HL-60 (cell line): ENCODE results near the gene HRAS.
A peak's percentile ranks its signal among the peaks of the same experiment; 100 is the strongest.

Source experiments
- DNase-seq, 2 experiments: peaks; one replicate each; pipeline ENCODE4 v3.0.0-alpha.2; 2010 to 2020; ENCODE audit warnings: low read depth in 1 of 2, low spot score in 1 of 2
- H3K27ac ChIP-seq: fragments of 250-450 bp; sonication (Bioruptor Pico); replicated peaks from 2 replicates; pipeline ENCODE4 v1.5.1; 2020; ENCODE audit warnings: mild to moderate bottlenecking, moderate library complexity
- H3K27me3 ChIP-seq: fragments of 250-450 bp; sonication (Bioruptor Pico); 2 replicates; pipeline ENCODE4 v1.5.1; 2021; ENCODE audit warnings: mild to moderate bottlenecking, moderate library complexity; ENCODE audit not compliant: insufficient read depth, poor library complexity, severe bottlenecking
- H3K4me3 ChIP-seq: replicated peaks from 2 replicates; pipeline ENCODE4 v1.5.1; 2011; ENCODE audit warnings: mild to moderate bottlenecking, control low read depth, low read length; ENCODE audit not compliant: insufficient read depth
- GABPA ChIP-seq: IDR thresholded peaks from 2 replicates; pipeline ENCODE4 v1.6.1; 2012; ENCODE audit warnings: low read depth
- POLR2AphosphoS5 ChIP-seq: IDR thresholded peaks from 2 replicates; pipeline ENCODE4 v1.6.1; 2012; ENCODE audit warnings: low read depth
- REST ChIP-seq: IDR thresholded peaks from 2 replicates; pipeline ENCODE4 v1.6.1; 2012; ENCODE audit warnings: low read depth; ENCODE audit not compliant: insufficient replicate concordance
- SPI1 ChIP-seq: IDR thresholded peaks from 2 replicates; pipeline ENCODE4 v1.6.1; 2012; ENCODE audit warnings: low read depth, mild to moderate bottlenecking, borderline replicate concordance
- TF ChIP-seq, protein P1 (sequence below): IDR thresholded peaks from one replicate; pipeline ENCODE4 v1.5.1; 2011; ENCODE audit warnings: low read length, control low read depth, inconsistent platforms; ENCODE audit not compliant: insufficient read depth

HRAS gene

DNA sequence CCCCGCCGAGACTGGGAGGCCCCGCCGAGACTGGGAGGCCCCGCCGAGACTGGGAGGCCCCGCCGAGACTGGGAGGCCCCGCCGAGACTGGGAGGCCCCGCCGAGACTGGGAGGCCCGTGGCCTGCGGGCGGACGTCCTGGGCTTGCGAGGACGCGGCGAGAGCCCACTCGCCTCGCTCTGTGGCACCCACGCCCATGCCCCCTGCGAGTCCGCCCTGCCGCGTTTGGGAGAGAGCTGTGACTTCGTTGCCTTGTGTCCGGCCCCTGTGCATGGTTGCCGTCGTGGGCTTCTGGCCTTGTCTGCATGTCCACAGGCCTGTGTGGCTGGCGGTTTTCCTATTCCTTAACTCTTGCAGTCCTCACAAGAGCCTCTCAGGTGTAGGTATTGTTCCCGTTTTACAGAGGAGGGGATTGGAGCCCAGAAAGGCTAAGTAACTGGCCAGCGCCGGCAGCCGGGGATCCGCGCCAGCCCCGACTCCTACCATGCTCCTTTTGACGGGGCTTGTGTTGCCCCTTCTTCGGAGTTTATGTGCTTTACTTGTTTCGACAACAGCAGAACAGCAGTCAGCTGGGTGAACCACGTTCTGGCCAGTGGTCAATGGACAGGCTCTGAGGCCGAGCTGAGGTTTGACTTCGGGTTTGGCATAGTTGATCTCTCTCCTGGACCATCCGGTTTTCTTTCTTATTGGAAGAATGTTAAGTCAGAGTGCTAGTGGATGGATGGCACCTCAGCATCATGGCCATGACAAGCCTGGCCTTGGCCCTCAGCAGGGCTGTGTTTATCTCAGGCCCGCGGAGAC is 41.6 kb upstream of the HRAS start:
- no peak for DNase-seq
- Histone ChIP-seq H3K27ac (peak overlapping the region; percentile 85), H3K4me3 (peak overlapping the region; percentile 93), H3K27me3 (peaks cover 4% of the 10 kb centered on the region)
- no peak for TF ChIP-seq POLR2AphosphoS5
- no peak for TF ChIP-seq REST
- TF ChIP-seq, protein P1, sequence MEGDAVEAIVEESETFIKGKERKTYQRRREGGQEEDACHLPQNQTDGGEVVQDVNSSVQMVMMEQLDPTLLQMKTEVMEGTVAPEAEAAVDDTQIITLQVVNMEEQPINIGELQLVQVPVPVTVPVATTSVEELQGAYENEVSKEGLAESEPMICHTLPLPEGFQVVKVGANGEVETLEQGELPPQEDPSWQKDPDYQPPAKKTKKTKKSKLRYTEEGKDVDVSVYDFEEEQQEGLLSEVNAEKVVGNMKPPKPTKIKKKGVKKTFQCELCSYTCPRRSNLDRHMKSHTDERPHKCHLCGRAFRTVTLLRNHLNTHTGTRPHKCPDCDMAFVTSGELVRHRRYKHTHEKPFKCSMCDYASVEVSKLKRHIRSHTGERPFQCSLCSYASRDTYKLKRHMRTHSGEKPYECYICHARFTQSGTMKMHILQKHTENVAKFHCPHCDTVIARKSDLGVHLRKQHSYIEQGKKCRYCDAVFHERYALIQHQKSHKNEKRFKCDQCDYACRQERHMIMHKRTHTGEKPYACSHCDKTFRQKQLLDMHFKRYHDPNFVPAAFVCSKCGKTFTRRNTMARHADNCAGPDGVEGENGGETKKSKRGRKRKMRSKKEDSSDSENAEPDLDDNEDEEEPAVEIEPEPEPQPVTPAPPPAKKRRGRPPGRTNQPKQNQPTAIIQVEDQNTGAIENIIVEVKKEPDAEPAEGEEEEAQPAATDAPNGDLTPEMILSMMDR: no peak
- TF ChIP-seq GABPA: no peak
- TF ChIP-seq SPI1: no peak

- Histone ChIP-seq H3K27ac (peak within 1 kb of the TSS; percentile 100), H3K4me3 (peak within 1 kb of the TSS; percentile 93), H3K27me3 (peaks cover 4% of the 10 kb centered on the region)
- peak; percentile 92 to 93 for DNase-seq
- TF ChIP-seq, protein P1: no peak
- TF ChIP-seq GABPA (peak; percentile 93), POLR2AphosphoS5 (peak; percentile 54; the same call in 1 of the 2 replicates), SPI1 (peak; percentile 15; the same call in 1 of the 2 replicates), REST (peak; percentile 70)
These were observed 40.8 kb upstream of the HRAS start, which contains the start of gene PHRF1 for GRCh38 chr11:575996-576768. PHRF1 (plus strand) TSS chr11:576470; CDS start chr11:581513, 5,043 bp downstream.

DNA sequence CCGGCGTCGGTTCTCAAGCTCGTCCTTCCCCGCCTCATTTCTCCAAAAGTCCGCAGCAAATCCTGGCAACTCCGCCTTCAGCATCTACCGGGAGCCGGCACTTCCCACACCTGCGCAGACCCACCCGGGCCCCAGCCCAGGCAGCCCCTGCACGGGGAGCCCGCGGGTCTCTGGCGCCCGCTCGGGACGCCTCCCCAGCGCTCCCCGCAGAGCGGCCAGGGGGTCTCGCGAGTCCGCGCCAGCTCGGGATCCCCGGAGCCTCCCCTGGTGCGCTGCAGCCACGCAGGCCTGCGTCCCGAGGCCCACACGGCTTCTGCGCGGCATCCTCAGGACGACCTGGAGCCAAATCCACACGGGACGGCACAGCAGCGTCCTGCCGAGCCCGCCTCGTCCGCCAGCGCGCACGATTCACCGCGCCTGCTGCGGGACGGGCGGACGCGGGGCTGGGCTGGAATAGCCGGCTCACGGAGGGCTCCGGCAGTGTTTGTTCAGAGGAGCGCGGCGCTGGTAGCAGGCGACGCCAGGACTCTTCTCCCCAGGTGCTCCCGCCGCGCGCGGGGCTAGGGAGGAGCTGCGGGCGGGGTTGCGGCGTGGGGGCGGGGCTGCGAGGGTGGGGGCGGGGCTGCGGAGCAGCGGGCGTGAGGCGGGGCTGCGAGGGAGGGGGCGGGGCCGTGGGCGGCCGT is 40.1 kb upstream of the HRAS start:
- DNase-seq: peak in 1 of 2 experiments; percentile 41
- Histone ChIP-seq H3K27me3 (peaks cover 4% of the 10 kb centered on the region), H3K4me3 (peak overlapping the region; percentile 51), H3K27ac (no peak overlapping the region)
- TF ChIP-seq, protein P1: no peak
- TF ChIP-seq GABPA (no peak), SPI1 (no peak), POLR2AphosphoS5 (no peak), REST (no peak)
